Skeletal muscle tissue (tissue), 4 donors: ENCODE data around the gene MTUS2. TPM values are rescaled to one million over a fixed set of nuclear protein-coding genes. Genes with fewer than 3 reads are reported as not detected.

ENCODE experiments used
- H3K27ac ChIP-seq: one replicate; pipeline ENCODE4 v1.7.0; 2013; ENCODE audit warnings: mild to moderate bottlenecking, low read depth, low read length, inconsistent platforms
- H3K27me3 ChIP-seq, 3 donors: one replicate each; pipeline ENCODE4 v1.7.0; 2013; ENCODE audit warnings: low read length in 3 of 3; ENCODE audit not compliant: control insufficient read depth in 3 of 3, insufficient read depth in 3 of 3
- H3K36me3 ChIP-seq, 3 donors: one replicate each; pipeline ENCODE4 v1.7.0; 2013; ENCODE audit warnings: low read length in 3 of 3; ENCODE audit not compliant: control insufficient read depth in 3 of 3, insufficient read depth in 3 of 3
- H3K4me1 ChIP-seq, 3 donors: one replicate each; pipeline ENCODE4 v1.7.0; 2013; ENCODE audit warnings: low read length in 3 of 3, mild to moderate bottlenecking in 3 of 3; ENCODE audit not compliant: control insufficient read depth in 3 of 3, insufficient read depth in 3 of 3
- H3K4me3 ChIP-seq, 3 donors: one replicate each; pipeline ENCODE4 v1.7.0; 2013; ENCODE audit warnings: low read length in 3 of 3
- H3K9ac ChIP-seq, 3 donors: one replicate each; pipeline ENCODE4 v1.7.0; 2013; ENCODE audit warnings: low read length in 3 of 3, mild to moderate bottlenecking in 3 of 3, moderate library complexity in 2 of 3, low read depth in 1 of 3
- H3K9me3 ChIP-seq, 3 donors: one replicate each; pipeline ENCODE4 v1.7.0; 2013; ENCODE audit warnings: low read length in 3 of 3; ENCODE audit not compliant: control insufficient read depth in 3 of 3
- total RNA-seq: library from RNA; depleted of rRNA; stranded (reverse); fragments of >200 nt; gene quantifications from one replicate; pipeline ENCODE4 v1.2.3, GENCODE V29; 2014
- donor health status: Osteomylitis.

MTUS2 gene
- total RNA-seq, 1 donor from 2014 or later = 4.2 TPM

GRCh38 chr13:29474991-29475390 is 654.9 kb downstream of the MTUS2 start:
- Histone ChIP-seq H3K9ac (no peak overlapping the region), H3K27me3 (peaks cover 0 to under 1% (median 0%) of the 10 kb centered on the region in 3 donors), H3K36me3 (no peaks in the 10 kb centered on the region), H3K4me1 (no peaks in the 10 kb centered on the region), H3K4me3 (no peak overlapping the region), H3K9me3 (no peaks in the 10 kb centered on the region), H3K27ac (no peak overlapping the region)

GRCh38 chr13:29476046-29476445 is 655.9 kb downstream of the MTUS2 start:
- no peaks in the 10 kb centered on the region for H3K4me1 ChIP-seq
- H3K36me3 ChIP-seq = no peaks in the 10 kb centered on the region
- H3K9me3 ChIP-seq = no peaks in the 10 kb centered on the region
- H3K9ac ChIP-seq = no peak overlapping the region
- peaks cover 2 to 4% (median 4%) of the 10 kb centered on the region in 3 donors for H3K27me3 ChIP-seq
- H3K27ac ChIP-seq = no peak overlapping the region
- no peak overlapping the region for H3K4me3 ChIP-seq

- Histone ChIP-seq H3K27ac (no peak overlapping the region), H3K36me3 (no peaks in the 10 kb centered on the region), H3K27me3 (peaks cover 2 to 4% (median 4%) of the 10 kb centered on the region in 3 donors), H3K4me1 (no peaks in the 10 kb centered on the region), H3K9me3 (no peaks in the 10 kb centered on the region), H3K4me3 (no peak overlapping the region), H3K9ac (no peak overlapping the region)
Observed at GRCh38 chr13:29479716-29480492, 659.8 kb downstream of the MTUS2 start.

GRCh38 chr13:29480893-29481525 is 660.9 kb downstream of the MTUS2 start:
- H3K4me3 ChIP-seq = no peak overlapping the region
- H3K9ac ChIP-seq = no peak overlapping the region
- no peaks in the 10 kb centered on the region for H3K9me3 ChIP-seq
- H3K27ac ChIP-seq = no peak overlapping the region
- H3K4me1 ChIP-seq = no peaks in the 10 kb centered on the region
- peaks cover 2 to 4% (median 4%) of the 10 kb centered on the region in 3 donors for H3K27me3 ChIP-seq
- no peaks in the 10 kb centered on the region for H3K36me3 ChIP-seq

GRCh38 chr13:29481603-29482002 is 661.5 kb downstream of the MTUS2 start:
- no peaks in the 10 kb centered on the region for H3K36me3 ChIP-seq
- no peak overlapping the region for H3K9ac ChIP-seq
- H3K27me3 ChIP-seq = peaks cover 2 to 4% (median 4%) of the 10 kb centered on the region in 3 donors
- no peaks in the 10 kb centered on the region for H3K4me1 ChIP-seq
- no peaks in the 10 kb centered on the region for H3K9me3 ChIP-seq
- no peak overlapping the region for H3K4me3 ChIP-seq
- no peak overlapping the region for H3K27ac ChIP-seq

- Histone ChIP-seq H3K9ac (no peak overlapping the region), H3K4me1 (no peaks in the 10 kb centered on the region), H3K36me3 (no peaks in the 10 kb centered on the region), H3K9me3 (no peaks in the 10 kb centered on the region), H3K4me3 (no peak overlapping the region), H3K27me3 (peaks cover 2 to 6% (median 4%) of the 10 kb centered on the region in 3 donors), H3K27ac (no peak overlapping the region)
Observed at GRCh38 chr13:29482504-29482903, 662.4 kb downstream of the MTUS2 start.

- Histone ChIP-seq H3K4me1 (no peaks in the 10 kb centered on the region), H3K9ac (no peak overlapping the region), H3K36me3 (no peaks in the 10 kb centered on the region), H3K9me3 (no peaks in the 10 kb centered on the region), H3K27ac (no peak overlapping the region), H3K27me3 (peaks cover 4 to 8% (median 5%) of the 10 kb centered on the region in 3 donors), H3K4me3 (no peak overlapping the region)
Observed at GRCh38 chr13:29483211-29483610, 663.1 kb downstream of the MTUS2 start.

- no peak overlapping the region for H3K9ac ChIP-seq
- no peak overlapping the region for H3K27ac ChIP-seq
- H3K27me3 ChIP-seq = peaks cover 4 to 8% (median 5%) of the 10 kb centered on the region in 3 donors
- no peaks in the 10 kb centered on the region for H3K36me3 ChIP-seq
- no peaks in the 10 kb centered on the region for H3K4me1 ChIP-seq
- H3K4me3 ChIP-seq = no peak overlapping the region
- H3K9me3 ChIP-seq = no peaks in the 10 kb centered on the region
Observed at GRCh38 chr13:29483623-29484022, 663.5 kb downstream of the MTUS2 start.

- H3K27me3 ChIP-seq = peaks cover 4 to 8% (median 5%) of the 10 kb centered on the region in 3 donors
- H3K9ac ChIP-seq = no peak overlapping the region
- no peaks in the 10 kb centered on the region for H3K4me1 ChIP-seq
- H3K36me3 ChIP-seq = no peaks in the 10 kb centered on the region
- H3K4me3 ChIP-seq = no peak overlapping the region
- H3K9me3 ChIP-seq = no peaks in the 10 kb centered on the region
- H3K27ac ChIP-seq = no peak overlapping the region
Observed at GRCh38 chr13:29484236-29484635, 664.1 kb downstream of the MTUS2 start.

GRCh38 chr13:29484796-29485195 is 664.7 kb downstream of the MTUS2 start:
- Histone ChIP-seq H3K9me3 (no peaks in the 10 kb centered on the region), H3K36me3 (no peaks in the 10 kb centered on the region)

More at GRCh38 chr13:29484796-29485195, 664.7 kb downstream of the MTUS2 start:
- no peak overlapping the region for H3K27ac ChIP-seq
- peaks cover 4 to 8% (median 5%) of the 10 kb centered on the region in 3 donors for H3K27me3 ChIP-seq
- no peak overlapping the region for H3K9ac ChIP-seq
- H3K4me1 ChIP-seq = no peaks in the 10 kb centered on the region
- no peak overlapping the region for H3K4me3 ChIP-seq
